Frontal cortex (tissue), 4 donors: ENCODE data around the gene UPF1. TPM values are rescaled to one million over a fixed set of nuclear protein-coding genes. Genes with fewer than 3 reads are reported as not detected.
"Not testable (repeated sequence)": the region's sequence is repeated elsewhere in the genome, so short reads cannot be mapped to it uniquely, and the experiment has no call there.

Source experiments
- DNase-seq, 2 donors: peaks; one replicate each; pipeline ENCODE4 v3.0.0; 2012; ENCODE audit warnings: low spot score in 2 of 2
- FAIRE-seq: peaks from 2 replicates; lab custom pipeline; 2012; peaks lifted over from hg19 to GRCh38; lab: Jason Lieb, UNC
- total RNA-seq: library from RNA; depleted of rRNA; stranded (reverse); fragments of >200 nt; gene quantifications from one replicate; pipeline ENCODE4 v1.2.3, GENCODE V29; 2014
- donor health status: control.
- donor health status: control.
- donor health status: control.

Gene UPF1
- total RNA-seq, 1 donor from 2014 or later: 38.3 TPM

DNA sequence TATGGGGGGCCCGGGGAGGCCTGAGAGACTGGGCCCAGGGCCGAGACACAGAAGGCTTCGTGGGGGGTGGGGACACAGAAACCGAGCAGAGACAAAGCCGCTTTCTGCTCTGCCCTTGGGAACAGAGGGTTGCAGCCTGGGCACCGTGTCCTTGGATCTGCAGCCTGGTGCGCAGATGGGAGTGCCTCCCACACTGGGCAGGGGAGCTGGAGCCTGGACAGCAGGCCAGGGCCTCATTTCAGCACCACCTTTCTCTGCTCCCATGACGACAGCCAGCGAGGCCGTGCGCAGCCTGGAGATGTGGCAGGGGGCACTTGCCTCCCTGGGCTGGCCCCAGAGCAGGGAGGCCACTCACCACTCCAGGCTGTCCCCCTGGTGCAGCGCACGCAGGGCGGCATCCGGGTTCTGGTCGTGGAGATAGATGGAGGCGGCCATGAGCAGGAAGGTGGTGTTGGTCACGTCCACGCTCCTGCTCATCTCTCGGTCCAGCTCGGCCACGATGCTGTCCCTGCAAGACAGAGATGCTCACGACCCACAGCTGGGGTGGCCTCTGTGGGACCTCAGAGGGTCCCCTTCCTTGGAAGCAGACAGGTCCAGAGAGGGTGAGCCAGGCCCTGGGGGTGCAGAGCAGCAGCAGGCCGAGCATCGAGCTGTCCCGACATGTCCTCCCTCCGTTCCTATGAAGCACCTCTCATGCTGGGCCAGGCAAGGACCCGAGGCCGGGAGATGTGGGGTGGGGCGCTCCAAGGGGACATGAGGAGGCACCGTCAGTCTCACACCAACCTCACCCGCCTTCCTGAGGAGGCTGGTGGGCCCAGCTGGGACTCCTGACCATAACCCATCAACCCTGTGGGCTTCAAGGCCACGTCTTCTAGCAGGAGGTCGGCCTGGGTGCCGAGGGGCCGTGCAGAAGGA is 75.1 kb downstream of the UPF1 start:
- FAIRE-seq: no peak

GRCh38 chr19:18908917-18909619 is 77.3 kb downstream of the UPF1 start:
- DNase-seq: no peak
- FAIRE-seq: no peak

More for the DNA sequence above, 75.1 kb downstream of the UPF1 start:
- peak; percentile 69 to 73 for DNase-seq

- FAIRE-seq (no peak), DNase-seq (no peak)
Measured at GRCh38 chr19:18910010-18910409, 78.3 kb downstream of the UPF1 start.

GRCh38 chr19:18910801-18911436 is 79.2 kb downstream of the UPF1 start:
- no peak for FAIRE-seq
- no peak for DNase-seq

GRCh38 chr19:18912933-18913332 is 81.2 kb downstream of the UPF1 start:
- DNase-seq (no peak), FAIRE-seq (no peak)

- DNase-seq (no peak), FAIRE-seq (no peak)
Measured at GRCh38 chr19:18913466-18913865, 81.7 kb downstream of the UPF1 start.

DNA sequence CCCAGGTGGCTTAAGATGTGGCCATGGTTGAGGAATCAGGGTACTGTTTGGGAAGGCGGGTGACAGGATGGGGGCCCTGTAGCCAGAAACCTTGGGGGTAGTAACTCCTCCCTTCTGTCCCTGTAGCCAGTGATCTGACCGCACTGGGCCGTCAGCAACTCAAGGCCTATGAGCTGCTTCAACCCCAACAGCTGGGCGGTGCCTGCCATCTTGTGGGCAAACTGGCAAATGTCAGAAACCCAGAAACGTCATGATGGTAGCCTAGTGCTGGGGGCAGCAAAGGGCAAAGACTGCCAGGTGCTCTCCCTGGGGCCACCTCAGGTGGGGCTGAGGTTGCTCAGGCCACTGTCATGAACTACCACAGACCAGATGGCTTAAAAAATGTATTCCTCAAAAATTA is 83.9 kb downstream of the UPF1 start:
- no peak for FAIRE-seq
- peak; percentile 66 to 77 for DNase-seq

DNA sequence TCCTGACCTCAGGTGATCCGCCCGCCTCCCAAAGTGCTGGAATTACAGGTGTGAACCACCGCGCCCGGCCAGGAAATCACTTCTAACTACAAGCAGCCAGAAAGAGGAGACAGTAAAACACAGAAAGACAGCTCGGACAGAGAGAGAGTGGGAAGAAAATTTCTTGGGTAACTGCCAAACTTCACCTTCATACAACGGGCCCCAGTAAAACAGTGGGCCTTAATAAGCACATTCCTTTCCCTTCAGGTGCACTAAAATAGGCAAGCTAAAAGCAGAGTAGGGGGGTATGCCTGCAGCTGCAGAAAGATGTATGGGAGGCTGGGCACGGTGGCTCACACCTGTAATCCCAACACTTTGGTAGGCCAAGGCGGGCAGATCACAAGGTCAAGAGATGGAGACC is 85.8 kb downstream of the UPF1 start:
- not testable (repeated sequence) for FAIRE-seq, DNase-seq

Other genes starting within 250 kb of the UPF1 start
- gene REX1BD, start 243.2 kb upstream of the UPF1 start, total RNA-seq: 17.1 TPM
- 2.4 TPM for gene CRLF1, start 225.2 kb upstream of the UPF1 start, total RNA-seq
- 34.2 TPM for gene TMEM59L, start 219.1 kb upstream of the UPF1 start, total RNA-seq
- gene KLHL26, start 194.9 kb upstream of the UPF1 start, total RNA-seq: 5.7 TPM
- gene CRTC1, start 148.3 kb upstream of the UPF1 start, total RNA-seq: 7.3 TPM
- gene COMP, start 40.7 kb upstream of the UPF1 start, total RNA-seq: not detected
- gene CERS1, start 64.2 kb downstream of the UPF1 start, total RNA-seq: 21.2 TPM
- 92.5 TPM for gene COPE, start 87.4 kb downstream of the UPF1 start, total RNA-seq
- 66.9 TPM for gene DDX49, start 87.8 kb downstream of the UPF1 start, total RNA-seq
- gene HOMER3, start 109.3 kb downstream of the UPF1 start, total RNA-seq: 20.4 TPM
- 90.5 TPM for gene SUGP2, start 201.6 kb downstream of the UPF1 start, total RNA-seq
- 56.3 TPM for gene ARMC6, start 201.6 kb downstream of the UPF1 start, total RNA-seq
- 10.2 TPM for gene SLC25A42, start 232.0 kb downstream of the UPF1 start, total RNA-seq